Subcutaneous adipose tissue (tissue), 4 donors: Measurements from ENCODE around the gene SASH1. TPM values are rescaled to one million over a fixed set of nuclear protein-coding genes. Genes with fewer than 3 reads are reported as not detected.

ENCODE experiments used
- CTCF ChIP-seq: fragments of 450-650 bp; IDR thresholded peaks from one replicate; pipeline ENCODE4 v1.5.1; 2016; ENCODE audit warnings: low read depth, mild to moderate bottlenecking, control low read depth, antibody characterized with exemption, moderate library complexity
- total RNA-seq, 4 donors: library from RNA; depleted of rRNA; stranded (reverse); fragments of >200 nt; gene quantifications; one replicate each; pipeline ENCODE4 v1.1.0, GENCODE V29; 2016

The SASH1 gene
- total RNA-seq, 4 donors from 2014 or later, result 234 to 322 (median 267) TPM

DNA sequence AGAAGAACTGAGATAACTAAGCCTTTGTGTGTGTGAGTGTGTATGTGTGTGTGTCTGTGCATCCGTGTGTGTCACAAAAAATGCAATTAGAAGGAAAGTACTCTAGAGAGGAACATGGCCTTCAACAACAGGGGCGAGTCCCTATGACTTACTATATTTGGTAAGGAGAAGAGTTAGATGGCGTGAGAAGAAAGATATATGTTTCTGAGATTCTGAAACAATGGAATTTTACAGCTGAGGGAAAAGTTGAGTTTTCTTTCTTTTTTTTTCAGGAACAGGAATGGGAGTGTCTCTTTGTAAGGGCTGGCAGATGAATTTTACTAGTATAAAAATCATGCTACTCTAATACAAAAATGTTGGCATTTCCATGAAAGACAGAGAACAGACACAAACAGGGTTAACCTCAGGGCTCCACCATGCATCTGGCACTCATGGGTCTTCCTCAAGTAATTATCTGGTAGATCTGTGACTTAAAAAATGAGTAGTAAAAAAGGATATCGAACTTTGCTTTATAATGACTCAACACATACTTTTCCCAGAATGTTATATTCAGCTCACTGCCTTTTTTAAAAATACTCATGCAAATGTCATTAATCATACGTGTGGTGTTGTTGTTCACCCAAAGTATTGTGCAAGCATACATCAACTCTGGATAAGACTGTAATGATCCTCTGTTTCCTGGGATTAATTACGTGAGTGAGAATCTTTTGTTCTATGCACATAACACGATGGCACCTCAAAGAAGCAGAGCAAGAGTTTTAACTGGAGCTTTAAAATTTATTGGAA, 12.8 kb upstream of the SASH1 start:
- no peak for TF ChIP-seq CTCF

DNA sequence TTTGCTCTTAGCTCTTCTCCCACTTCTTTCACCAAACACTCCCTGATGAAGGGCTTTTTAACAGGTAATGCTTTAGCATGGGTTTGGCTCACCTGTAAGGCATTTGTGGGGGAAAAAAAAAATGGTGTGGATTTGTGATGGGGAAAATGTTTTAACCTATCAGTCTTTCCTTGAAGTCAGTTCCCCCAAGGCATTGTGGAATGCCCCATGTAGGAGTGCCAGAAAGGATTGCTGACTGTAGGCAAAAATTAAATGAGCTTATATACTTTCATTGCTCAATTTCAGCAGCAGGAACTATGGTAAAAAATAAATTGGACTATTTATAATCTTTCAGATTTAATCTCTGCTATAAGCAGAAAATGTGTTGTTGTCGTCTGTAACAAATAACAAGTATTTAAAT, 10.6 kb upstream of the SASH1 start:
- TF ChIP-seq CTCF, result no peak

DNA sequence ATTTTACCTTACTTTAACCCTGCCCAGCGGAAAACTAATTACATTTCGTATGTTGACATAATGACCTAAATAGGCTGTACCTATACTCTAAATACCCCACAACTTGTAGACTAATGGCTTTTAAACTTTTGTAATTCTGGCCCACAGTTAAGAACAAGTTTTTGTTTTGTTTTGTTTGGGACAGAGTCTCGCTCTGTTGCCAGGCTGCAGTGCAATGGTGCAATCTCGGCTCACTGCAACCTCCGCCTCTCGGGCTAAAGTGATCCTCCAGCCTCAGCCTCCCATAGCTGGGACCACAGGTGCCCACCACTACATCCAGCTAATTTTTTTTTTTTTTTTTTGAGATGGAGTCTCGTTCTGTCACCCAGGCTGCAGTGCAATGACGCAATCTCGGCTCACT, 5.7 kb upstream of the SASH1 start:
- TF ChIP-seq CTCF, result no peak

DNA sequence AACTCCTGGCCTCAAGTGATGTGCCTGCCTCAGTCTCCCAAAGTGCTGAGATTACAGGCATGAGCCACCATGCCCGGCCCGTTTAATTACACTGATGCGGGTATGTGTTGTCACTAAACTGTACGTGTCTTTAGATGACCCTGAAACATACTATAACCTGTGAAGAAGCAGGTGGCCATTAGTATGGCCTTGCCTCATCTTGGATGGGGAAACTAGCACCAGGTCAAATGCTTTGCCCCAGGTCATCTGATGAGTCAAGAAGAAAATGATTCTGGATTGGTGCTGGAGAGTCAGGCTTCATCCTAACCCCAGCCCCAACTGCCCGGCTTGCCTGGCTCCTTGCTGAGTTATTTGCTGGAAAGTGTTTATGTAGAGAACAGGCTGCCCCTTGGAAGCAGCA, 2.9 kb upstream of the SASH1 start:
- TF ChIP-seq CTCF, result no peak

- no peak for TF ChIP-seq CTCF
Measured at GRCh38 chr6:148340586-148341297, 1.9 kb upstream of the SASH1 start.

DNA sequence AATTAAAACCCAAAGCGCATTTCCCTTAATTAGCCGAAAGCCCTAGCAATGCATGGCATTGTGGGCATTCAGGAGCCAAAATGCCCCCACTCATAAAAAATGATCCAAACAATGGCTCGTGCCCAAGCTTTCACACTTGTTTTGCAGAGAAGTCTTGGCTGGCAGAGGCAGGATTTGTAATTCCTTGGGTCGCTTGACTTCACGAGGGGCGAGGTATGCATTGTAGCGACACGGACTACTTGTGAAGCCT, 613 bp upstream of the SASH1 start:
- no peak for TF ChIP-seq CTCF

DNA sequence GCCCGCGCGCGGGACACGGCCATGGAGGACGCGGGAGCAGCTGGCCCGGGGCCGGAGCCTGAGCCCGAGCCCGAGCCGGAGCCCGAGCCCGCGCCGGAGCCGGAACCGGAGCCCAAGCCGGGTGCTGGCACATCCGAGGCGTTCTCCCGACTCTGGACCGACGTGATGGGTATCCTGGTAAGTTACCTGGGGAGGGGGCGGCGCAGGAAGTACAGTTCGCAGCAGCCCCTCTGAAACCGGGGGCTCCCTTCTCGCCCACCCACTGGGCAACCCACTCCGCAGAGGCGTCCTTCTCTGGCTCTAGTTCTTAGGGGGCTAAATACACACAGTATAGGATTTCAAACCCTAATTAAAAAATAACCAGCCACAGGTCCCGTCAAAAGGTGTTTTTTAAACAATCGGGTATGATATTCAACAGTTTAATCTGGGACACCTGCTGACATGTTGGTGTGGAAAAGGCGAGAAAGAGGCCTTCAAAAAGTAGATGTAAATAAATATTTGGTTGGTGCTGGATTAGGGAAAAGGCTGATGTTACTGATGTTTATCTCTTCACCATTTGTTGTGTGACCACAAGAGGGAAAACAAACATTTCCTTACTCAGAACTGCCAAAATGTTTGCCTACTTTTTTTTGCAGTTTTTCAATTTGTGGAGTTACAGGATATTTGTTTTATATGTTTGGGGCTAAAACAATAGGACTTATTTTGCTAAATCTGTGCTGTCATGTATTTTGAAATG, 577 bp downstream of the SASH1 start:
- no peak for TF ChIP-seq CTCF
